NT2/D1 (cell line): Measurements from ENCODE around the gene LCN9.

ENCODE experiments used
- DNase-seq: peaks from one replicate; pipeline ENCODE4 v3.0.0-alpha.2; 2011; ENCODE audit warnings: low read depth, low spot score
- H3K27me3 ChIP-seq: 2 replicates; pipeline ENCODE4 v1.6.0; 2011; ENCODE audit warnings: mild to moderate bottlenecking; ENCODE audit not compliant: insufficient read length, insufficient read depth
- H3K36me3 ChIP-seq: 2 replicates; pipeline ENCODE4 v1.6.1; 2011; ENCODE audit warnings: mild to moderate bottlenecking, low read length, mixed read lengths; ENCODE audit not compliant: insufficient read depth, insufficient read length
- H3K4me1 ChIP-seq: 2 replicates; pipeline ENCODE4 v1.5.1; 2011; ENCODE audit not compliant: insufficient read depth, insufficient read length
- H3K4me3 ChIP-seq: 2 replicates; pipeline ENCODE4 v1.5.1; 2011; ENCODE audit warnings: low read depth; ENCODE audit not compliant: insufficient read length
- H3K9ac ChIP-seq: 2 replicates; pipeline ENCODE4 v1.6.0; 2011; ENCODE audit warnings: low read depth; ENCODE audit not compliant: insufficient read length
- H3K9me3 ChIP-seq: 2 replicates; pipeline ENCODE4 v1.5.1; 2011; ENCODE audit warnings: mild to moderate bottlenecking, low read length; ENCODE audit not compliant: insufficient read depth
- SUZ12 ChIP-seq: IDR thresholded peaks from 2 replicates; pipeline ENCODE4 v1.6.1; 2011; ENCODE audit not compliant: insufficient read length, insufficient read depth; ENCODE audit errors: extremely low read depth
- YY1 ChIP-seq: IDR thresholded peaks from 2 replicates; pipeline ENCODE4 v1.6.1; 2011; ENCODE audit not compliant: insufficient read length, insufficient read depth
- ZNF274 ChIP-seq: IDR thresholded peaks from 2 replicates; pipeline ENCODE4 v1.6.1; 2011; ENCODE audit warnings: mild to moderate bottlenecking, low read depth, low read length

Gene LCN9

DNA sequence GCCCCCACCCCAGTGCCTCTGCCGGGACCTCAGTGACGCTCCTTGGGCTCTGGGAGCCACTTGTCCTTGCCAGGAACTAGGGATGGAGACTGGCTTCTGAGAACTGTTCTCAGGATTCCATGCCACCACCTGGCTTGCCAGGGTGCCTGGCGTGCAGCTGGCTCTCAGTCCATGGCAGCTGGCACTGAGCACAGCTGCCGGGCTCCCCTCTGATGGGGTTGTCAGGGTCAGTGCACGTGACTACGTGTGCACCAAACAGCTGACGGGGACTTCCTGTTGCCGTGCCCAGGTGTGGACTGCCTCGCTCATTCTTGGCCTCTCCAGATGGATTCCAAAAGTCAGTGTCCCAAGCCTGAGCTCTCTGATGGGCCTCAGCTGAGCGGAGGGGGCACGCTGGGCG is 48.3 kb downstream of the LCN9 start:
- H3K9me3 ChIP-seq: no peaks in the 10 kb centered on the region
- no peak for DNase-seq
- H3K9ac ChIP-seq: no peak overlapping the region
- no peaks in the 10 kb centered on the region for H3K36me3 ChIP-seq
- peaks cover 5% of the 10 kb centered on the region for H3K4me1 ChIP-seq
- no peak overlapping the region for H3K4me3 ChIP-seq
- peaks cover 36% of the 10 kb centered on the region for H3K27me3 ChIP-seq
- no peak for TF ChIP-seq SUZ12
- TF ChIP-seq ZNF274: no peak
- no peak for TF ChIP-seq YY1

DNA sequence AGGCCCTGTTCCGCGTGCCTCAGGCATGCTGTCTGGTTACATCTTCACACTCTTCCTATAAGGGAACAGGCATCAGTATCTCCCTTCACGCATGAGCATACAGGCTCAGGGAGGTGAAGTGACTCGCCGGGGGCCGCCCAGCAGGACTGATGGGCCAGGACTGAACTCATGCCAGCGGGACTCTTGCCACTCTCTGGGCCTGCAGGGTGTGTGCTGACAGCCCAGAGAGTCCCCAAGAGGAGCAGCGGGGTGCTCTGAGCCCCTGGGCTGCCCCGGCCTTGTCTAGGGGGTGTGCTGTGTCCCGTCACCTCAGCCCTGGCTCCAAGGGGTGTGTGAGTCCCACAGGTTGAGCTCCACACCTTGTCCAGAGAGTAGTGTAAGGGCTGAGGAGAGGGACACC is 48.8 kb downstream of the LCN9 start:
- Histone ChIP-seq H3K9ac (no peak overlapping the region), H3K4me1 (peaks cover 5% of the 10 kb centered on the region), H3K9me3 (no peaks in the 10 kb centered on the region), H3K36me3 (no peaks in the 10 kb centered on the region), H3K4me3 (no peak overlapping the region), H3K27me3 (peaks cover 41% of the 10 kb centered on the region)
- DNase-seq: no peak
- no peak for TF ChIP-seq ZNF274
- TF ChIP-seq SUZ12: no peak
- TF ChIP-seq YY1: no peak

DNA sequence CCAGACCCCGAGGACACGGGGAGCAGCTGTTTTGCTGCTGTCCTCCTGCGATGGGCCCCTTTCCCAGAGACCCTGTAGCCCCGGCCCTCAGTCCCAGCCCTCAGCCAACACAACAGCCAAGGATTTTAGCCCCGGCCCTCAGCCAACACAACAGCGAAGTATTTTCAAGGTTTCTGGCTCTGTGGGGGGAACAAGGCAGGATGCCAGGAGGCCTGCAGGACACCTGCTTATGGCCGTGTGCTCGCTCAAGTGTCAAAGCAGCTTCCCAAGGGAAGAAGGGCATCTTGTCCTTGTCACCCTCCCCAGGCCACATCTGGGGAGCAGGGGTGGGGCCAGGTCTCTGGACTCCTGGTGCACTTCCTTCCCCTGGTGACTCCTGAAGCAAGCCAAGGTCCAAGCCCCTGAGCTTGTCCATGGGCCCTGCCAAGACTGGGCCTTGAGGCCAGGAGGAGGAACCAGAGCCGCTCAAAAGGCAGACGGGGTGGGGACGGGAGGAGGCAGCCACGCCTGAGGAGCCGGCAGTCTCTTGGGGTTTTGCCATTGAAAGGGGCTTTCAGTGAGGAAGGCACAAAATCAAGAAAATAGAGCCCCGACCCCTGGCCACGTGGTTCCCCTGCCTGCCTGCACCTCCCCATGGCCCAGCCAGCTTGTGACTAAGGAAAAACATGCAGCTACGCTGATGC is 49.6 kb downstream of the LCN9 start:
- peaks cover 5% of the 10 kb centered on the region for H3K4me1 ChIP-seq
- H3K27me3 ChIP-seq: peaks cover 46% of the 10 kb centered on the region
- TF ChIP-seq YY1 (no peak), ZNF274 (no peak), SUZ12 (no peak)
- no peak overlapping the region for H3K4me3 ChIP-seq
- DNase-seq: no peak
- no peaks in the 10 kb centered on the region for H3K9me3 ChIP-seq
- H3K36me3 ChIP-seq: no peaks in the 10 kb centered on the region
- H3K9ac ChIP-seq: peak overlapping the region; percentile 10

DNA sequence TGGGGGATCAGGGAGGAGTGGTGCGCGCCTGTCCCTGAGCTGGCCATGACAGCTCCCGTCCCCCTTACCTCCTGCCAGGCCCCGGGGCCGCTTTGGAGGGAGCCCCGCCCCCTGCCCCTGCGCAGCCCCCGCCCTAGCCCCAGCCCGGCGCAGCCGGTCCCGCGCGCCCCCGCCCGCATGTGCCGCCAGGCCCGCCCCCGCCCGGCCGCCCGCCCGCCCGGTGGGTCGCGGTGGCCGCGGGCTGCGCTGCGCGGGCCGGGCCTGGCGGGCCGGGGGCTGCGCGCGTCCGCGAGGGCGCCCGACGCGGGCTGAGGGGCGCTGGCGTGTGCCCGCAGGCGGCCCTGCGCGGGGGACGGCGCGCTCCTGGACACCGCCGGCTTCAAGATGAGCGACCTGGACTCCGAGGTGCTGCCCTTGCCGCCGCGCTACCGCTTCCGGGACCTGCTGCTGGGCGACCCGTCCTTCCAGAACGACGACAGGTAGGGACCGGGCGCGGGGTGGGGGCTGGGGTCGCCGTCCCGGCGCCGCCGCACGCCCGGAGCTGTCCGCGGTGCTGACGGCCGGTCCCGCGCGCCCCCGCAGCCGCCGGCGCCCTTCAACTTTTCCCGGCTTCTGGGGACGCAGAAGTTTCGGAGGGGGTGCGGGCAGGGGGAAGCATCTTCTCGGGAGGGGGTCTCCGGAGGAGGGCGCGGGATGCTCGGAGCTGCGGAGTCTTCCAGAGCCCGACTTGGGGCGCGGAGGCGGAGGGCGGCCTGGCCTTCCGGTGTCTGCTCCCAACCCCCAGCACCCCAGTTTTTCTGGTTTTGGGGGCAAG is 51.3 kb downstream of the LCN9 start:
- DNase-seq: no peak

DNA sequence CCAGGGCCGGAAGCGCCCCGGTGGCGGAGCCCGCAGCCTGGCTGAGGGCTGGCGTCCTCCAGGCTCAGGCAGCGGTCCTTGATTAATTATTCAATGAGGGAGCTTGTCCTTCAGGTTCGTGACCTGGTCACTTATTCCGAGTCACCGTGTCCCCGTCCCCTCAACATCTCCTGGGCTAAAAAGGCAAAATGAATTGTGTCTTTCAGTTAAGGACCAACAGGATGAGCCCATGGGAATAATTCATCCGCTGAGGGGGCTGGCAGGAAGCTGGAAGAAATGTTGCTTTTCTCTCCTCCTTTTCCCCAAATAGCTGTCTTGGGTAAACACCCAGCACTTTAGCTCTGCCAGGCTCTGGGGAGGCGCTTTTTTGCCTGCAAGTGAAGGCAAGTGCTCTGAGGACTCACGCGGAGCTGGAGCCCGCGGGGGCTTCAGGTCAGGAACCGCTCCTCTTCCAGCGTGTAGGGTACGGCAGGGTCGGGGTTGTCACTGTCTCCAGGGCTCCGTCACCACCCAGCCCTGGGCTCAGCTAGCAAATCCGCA is 52.0 kb downstream of the LCN9 start:
- H3K4me3 ChIP-seq: no peak overlapping the region
- TF ChIP-seq YY1: no peak
- H3K9me3 ChIP-seq: no peaks in the 10 kb centered on the region
- H3K36me3 ChIP-seq: no peaks in the 10 kb centered on the region
- DNase-seq: no peak
- no peak overlapping the region for H3K9ac ChIP-seq
- peaks cover 42% of the 10 kb centered on the region for H3K27me3 ChIP-seq
- peaks cover 11% of the 10 kb centered on the region for H3K4me1 ChIP-seq

More for the DNA sequence above, 51.3 kb downstream of the LCN9 start:
- H3K9ac ChIP-seq: peak overlapping the region; percentile 61
- no peaks in the 10 kb centered on the region for H3K36me3 ChIP-seq
- H3K27me3 ChIP-seq: peaks cover 42% of the 10 kb centered on the region
- TF ChIP-seq YY1 (no peak), ZNF274 (no peak), SUZ12 (no peak)
- peak overlapping the region; percentile 21 for H3K4me3 ChIP-seq
- H3K9me3 ChIP-seq: no peaks in the 10 kb centered on the region
- peaks cover 7% of the 10 kb centered on the region for H3K4me1 ChIP-seq

DNA sequence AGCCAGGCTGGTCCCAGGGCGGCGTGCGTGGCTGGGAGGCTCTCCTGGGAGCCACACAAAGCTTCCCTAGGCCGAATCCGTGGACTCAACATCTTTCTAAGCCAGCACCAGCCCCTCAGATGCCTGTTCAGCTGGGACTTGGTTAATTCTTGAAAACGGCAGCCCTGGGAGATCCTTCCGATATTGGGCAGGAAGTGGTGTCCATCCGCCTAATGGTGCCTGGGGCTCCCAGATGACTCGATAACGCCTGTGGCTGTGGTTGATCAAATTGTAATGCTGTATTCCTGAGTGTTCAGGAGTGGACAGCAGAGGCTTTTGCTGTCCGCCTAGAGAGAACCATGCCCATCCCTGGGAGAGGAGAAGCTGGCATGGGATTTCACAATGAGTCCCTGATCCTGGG is 52.9 kb downstream of the LCN9 start:
- no peak for TF ChIP-seq YY1
- no peak for TF ChIP-seq SUZ12
- no peak for TF ChIP-seq ZNF274
- H3K9ac ChIP-seq: no peak overlapping the region
- DNase-seq: no peak

More for the DNA sequence above, 52.9 kb downstream of the LCN9 start:
- Histone ChIP-seq H3K27me3 (peaks cover 42% of the 10 kb centered on the region), H3K4me3 (no peak overlapping the region), H3K36me3 (no peaks in the 10 kb centered on the region), H3K9me3 (no peaks in the 10 kb centered on the region), H3K4me1 (peaks cover 17% of the 10 kb centered on the region)
